GM21717 (cell line): ENCODE results near the gene PLEKHA7.
"Not testable (repeated sequence)": the region's sequence is repeated elsewhere in the genome, so short reads cannot be mapped to it uniquely, and the experiment has no call there.

Experiments used
- ATAC-seq: cut with Tn5 transposase; IDR thresholded peaks from one replicate; pipeline ENCODE4 v1.9.1; 2021; ENCODE audit warnings: mild to moderate bottlenecking, moderate library complexity; ENCODE audit not compliant: unreplicated experiment

The PLEKHA7 gene

DNA sequence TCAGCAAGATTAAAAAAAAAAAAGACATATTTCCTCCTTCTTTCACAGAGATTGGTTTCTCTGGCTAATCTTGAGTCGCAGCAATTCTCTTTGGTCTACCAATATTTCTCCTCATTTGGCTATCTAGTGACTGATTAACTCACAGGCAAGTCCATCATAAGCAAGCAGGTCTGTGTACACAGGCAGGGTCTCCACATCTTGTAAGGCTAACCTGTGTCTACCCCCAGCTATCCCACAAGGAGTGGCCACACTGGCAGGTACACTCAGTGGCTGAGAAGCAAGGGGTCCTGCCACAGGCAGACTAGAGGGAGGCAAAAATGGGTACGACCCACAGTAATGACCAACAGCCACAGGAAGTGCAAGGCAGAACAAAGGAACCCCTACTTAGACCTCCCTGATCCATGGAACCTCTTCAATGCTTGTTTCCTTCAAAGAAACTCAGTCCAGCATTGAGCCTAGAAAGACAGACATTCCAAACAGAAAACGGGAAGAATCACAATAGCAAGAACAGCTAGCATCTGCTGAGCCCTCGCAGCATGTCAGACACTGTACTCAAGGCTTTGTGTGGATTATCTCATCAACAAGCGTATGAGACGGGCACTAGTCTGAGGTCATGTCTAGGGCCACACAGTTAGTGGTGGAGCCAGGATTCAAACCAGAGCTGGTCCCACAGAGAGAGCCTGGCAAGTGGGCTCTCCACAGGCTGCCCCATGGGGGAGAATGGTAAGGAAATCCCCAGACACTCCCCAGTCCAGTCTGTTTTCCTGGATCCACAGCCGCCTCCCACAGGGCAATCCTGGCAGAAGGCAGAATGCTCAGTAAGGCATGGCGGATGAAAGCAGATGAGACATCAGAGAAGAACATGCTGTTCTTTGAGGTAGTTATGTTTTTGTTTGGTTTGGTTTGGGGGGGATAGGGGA is 34.3 kb downstream of the PLEKHA7 start:
- no peak for ATAC-seq

- no peak for ATAC-seq
Observed at GRCh38 chr11:16977994-16978315, 36.3 kb downstream of the PLEKHA7 start.

DNA sequence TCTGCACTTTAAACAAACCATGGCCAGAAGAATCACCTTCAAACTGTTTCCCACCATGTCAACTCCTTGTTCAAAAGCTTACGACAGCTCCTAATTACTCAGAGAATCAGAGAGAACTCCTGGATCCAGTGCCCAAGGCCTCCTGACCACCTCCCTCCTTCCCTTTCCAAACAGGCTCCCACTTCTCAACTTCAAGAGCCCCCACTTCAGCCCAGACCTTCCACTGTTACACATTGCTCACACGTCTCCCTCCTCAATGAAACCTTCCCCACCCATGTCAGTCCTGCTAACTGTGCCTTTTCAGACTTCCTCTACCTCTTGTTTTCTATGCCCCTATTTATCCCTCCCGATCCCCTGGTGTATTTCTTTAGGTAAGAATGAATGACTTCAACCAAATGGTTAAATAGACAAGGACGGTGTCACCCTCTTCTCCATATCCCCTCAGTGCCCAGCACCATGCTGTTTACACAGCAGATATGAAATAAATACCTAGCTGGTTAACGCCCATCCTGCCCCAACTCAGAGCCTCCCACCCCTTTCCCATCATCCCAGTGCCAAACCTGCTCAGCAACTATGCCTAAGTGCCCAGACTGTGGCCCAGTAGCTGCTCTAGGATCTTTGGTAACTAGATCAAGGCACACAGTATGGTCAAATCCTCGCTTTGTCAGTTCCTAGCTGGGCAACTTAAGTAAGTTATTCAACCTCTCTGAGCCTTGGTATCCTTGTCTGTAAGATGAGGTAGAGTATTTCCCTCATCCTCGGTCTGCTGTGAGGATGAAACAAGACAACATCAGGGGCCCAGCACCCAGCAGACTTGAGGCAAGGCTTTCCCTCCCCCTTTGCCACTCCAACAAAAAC is 36.8 kb downstream of the PLEKHA7 start:
- ATAC-seq, result no peak

DNA sequence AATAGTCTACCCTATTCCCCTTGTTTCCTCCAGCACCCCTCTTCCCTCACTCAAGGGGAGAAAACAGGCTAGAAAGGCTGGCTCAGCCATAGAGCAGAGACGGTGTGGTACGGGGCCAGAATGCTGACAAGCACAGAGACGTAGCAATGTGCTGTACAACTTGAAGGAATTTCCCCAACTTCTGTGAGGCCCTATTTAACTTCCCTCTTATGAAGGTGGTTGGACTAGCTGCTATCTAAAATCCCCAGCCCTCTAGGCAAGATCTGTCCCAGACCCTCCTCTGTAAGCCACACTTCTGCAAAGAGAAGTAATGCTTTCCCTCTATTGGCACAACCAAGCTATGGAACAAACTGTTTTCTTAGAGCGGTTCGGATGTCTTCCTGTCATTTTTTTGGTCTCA is 37.8 kb downstream of the PLEKHA7 start:
- ATAC-seq, result peak; percentile 61

DNA sequence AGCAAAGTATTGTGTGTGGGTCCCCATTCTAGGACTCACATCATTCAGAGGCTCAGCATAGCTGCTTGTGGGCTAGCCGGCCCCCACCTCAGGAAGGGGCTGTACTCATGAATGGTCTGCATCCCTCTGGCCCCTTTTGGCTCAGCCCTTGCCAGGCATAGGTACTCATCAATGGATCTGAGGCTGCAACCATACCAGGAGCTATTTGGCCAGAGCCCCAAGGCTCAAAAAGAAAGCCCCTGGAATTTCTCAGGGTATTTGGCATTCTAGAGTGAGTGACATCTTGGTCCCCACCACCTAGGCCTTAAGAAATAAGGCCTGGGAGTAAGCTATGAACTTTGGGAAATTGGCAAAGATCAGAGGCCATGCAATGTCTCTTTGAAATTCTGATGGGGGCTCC is 38.3 kb downstream of the PLEKHA7 start:
- ATAC-seq, result no peak

DNA sequence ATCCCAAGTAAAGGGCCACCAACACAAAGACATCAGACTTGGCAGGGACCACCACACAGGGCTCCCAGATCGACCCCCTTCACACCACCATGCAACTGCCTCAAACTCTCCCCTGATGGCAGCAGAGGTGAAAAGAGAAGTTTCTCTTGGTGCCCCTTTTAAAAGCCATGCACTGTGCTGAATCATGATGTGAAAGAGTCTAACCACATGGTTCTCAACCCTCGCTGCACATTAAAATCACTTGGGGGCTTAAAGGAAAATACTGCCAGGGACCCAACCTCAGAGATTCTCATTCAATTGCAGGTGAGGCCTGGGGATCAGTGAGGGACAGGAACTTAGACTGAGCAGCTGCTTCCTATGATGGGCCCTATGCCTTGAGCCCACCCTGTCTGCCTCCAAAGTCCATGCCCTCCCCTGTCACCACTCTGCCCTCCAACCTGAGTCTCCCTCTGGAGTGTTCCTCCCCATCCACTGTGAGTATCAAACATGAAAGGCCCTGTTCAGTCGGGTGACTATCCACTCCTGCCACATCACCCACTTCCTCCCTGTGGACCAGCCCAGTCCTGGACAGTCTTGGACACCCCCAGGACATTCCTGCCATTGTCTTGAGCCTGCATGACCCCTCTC is 40.8 kb downstream of the PLEKHA7 start:
- no peak for ATAC-seq

- ATAC-seq, result no peak
Observed at GRCh38 chr11:16969010-16969999, 44.9 kb downstream of the PLEKHA7 start.

GRCh38 chr11:16968196-16968595 is 46.0 kb downstream of the PLEKHA7 start:
- no peak for ATAC-seq

DNA sequence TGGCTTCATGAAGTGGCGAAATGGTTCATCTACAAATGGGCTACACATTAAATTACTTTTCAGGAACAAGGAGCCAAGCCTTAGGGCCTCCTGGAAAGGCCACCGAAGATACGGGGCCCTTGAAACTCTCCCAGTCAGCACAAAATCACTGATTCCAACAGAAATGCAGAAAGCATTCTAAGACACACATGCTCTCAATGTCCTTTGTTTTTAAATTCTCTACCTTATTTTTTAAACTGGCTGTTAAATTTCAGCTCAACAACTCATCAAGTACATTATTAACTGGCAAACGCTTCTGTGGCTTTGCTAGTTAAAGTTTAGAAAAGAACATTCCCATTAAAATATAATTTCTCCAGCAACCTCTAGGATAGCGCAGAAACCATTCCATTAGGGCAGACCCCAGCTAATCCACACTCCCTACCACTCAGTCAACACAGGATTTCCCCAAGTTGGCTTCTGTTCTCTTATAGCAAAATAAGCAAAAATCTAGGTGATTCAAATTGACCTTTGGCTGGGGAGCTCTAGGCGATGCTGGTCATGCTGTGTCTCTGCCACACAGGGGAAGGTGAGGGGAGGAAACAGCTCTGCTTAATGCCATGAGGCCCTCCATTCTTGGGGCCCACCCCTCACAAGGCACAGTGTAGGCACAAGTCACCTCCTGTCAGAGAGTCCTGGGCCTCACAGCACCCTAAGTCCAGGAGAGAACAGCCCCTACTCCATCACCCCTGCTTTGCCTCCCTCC is 47.1 kb downstream of the PLEKHA7 start:
- no peak for ATAC-seq

GRCh38 chr11:16964501-16964900 is 49.7 kb downstream of the PLEKHA7 start:
- no peak for ATAC-seq

DNA sequence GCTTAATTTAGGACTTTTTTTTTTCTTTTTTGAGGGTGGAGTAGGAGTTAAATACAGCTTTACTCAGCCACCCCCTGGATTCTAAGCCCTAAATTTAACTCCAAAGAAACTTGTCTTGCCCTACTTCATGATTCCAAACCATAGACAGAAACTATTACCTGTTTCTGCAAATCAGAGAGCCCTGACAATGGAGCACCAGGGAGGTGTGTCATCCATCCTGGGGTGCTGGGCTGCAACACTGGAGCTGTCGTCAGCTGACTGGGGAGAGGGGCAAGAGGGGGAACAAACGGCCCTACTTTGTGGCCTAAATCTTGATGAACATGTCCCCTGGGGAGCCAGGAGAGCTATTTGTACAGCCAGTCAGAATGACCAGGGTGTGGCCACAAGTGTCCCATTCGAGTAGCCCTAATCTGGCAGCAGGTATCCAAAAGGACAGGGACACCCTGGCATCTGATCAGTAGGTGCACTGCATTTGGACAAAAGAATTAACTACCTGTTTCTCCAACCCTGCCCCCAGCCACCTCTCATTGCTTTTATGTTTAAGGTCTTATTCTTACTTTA is 50.8 kb downstream of the PLEKHA7 start:
- no peak for ATAC-seq

DNA sequence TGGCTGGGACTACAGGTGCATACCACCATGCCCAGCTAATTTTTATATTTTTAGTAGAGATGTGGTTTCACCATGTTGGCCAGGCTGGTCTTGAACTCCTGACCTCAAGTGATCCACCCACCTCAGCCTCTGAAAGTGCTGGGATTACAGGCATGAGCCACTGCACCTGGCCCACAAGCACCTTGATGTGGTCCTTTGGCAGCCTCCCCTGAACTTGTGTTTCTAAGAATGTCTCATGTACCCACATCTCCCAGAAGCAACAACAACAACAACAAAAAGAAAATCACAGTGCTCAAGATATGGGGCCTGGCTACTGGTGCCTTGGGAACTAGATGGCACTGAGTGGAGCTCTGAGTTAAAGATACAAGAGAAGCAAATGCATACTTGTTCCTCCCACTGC is 51.6 kb downstream of the PLEKHA7 start:
- not testable (repeated sequence) for ATAC-seq

GRCh38 chr11:16962146-16962545 is 52.1 kb downstream of the PLEKHA7 start:
- no peak for ATAC-seq

- ATAC-seq, result no peak
Observed at GRCh38 chr11:16960250-16960649, 54.0 kb downstream of the PLEKHA7 start.

GRCh38 chr11:16959602-16960001 is 54.6 kb downstream of the PLEKHA7 start:
- ATAC-seq, result no peak

DNA sequence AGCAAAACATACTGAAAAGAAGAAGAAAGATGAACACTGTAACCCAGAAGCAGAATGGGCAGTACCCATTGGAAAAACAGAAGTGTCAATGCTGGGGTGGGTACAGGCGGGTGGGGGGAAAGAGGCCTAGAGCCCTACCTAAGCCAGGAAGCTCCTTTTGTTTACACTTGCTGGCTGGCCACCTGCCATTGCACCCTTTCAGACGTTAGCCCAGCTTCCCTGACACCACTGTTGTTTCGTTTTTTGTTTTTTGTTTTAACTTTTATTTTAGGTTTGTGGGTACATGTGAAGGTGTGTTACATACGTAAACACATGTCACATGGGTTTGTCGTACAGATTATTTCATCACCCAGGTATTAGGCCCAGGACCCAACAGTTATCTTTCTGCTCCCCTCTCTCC is 55.4 kb downstream of the PLEKHA7 start:
- ATAC-seq, result no peak

- ATAC-seq, result no peak
Observed at GRCh38 chr11:16956538-16957153, 57.6 kb downstream of the PLEKHA7 start.

DNA sequence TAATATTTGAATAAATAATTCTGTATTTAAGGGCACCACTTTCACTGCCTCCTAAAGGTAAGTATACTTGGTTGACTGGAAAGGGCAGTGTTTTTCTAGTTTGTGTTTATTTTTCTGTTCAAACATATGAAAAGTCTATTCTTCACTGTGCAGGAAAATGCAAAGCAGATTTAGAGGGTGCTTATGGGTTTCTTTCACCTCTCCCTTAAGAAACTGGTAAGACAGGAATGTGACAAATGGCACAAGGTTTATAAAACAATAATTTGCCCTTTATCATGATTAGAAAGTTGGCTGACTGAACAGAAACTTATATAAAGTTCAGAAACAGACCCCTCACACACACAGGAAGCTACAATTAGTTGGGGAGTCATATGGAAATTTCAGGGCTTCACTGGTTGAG is 60.6 kb downstream of the PLEKHA7 start:
- no peak for ATAC-seq
